ENCODE data around the gene CHMP3. TPM values are rescaled to one million over a fixed set of nuclear protein-coding genes. Genes with fewer than 3 reads are reported as not detected.

CHMP3 gene
- total RNA-seq, 2 donors from 2014 or later = 64.6 to 70.0 TPM

- DNase-seq = no peak
- H3K27ac ChIP-seq = no peak overlapping the region
- WGBS, 2 donors = 63 to 90% methylated on average over 2 of the region's 2 CpGs
- no peaks in the 10 kb centered on the region for H3K9me3 ChIP-seq
- H3K4me3 ChIP-seq = no peak overlapping the region
- H3K27me3 ChIP-seq = no peaks in the 10 kb centered on the region
- ATAC-seq = no peak
- intact Hi-C loops (cut with DNase I) = no loop called here
- TF ChIP-seq POLR2A (IDR thresholded peaks at IDR 0.05) = no peak
- TF ChIP-seq, protein P1, sequence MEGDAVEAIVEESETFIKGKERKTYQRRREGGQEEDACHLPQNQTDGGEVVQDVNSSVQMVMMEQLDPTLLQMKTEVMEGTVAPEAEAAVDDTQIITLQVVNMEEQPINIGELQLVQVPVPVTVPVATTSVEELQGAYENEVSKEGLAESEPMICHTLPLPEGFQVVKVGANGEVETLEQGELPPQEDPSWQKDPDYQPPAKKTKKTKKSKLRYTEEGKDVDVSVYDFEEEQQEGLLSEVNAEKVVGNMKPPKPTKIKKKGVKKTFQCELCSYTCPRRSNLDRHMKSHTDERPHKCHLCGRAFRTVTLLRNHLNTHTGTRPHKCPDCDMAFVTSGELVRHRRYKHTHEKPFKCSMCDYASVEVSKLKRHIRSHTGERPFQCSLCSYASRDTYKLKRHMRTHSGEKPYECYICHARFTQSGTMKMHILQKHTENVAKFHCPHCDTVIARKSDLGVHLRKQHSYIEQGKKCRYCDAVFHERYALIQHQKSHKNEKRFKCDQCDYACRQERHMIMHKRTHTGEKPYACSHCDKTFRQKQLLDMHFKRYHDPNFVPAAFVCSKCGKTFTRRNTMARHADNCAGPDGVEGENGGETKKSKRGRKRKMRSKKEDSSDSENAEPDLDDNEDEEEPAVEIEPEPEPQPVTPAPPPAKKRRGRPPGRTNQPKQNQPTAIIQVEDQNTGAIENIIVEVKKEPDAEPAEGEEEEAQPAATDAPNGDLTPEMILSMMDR (IDR thresholded peaks at IDR 0.05) = no peak
- H3K36me3 ChIP-seq (replicated peaks in 1 of 2; ENCODE audit: insufficient read depth in 1 of 2, low read depth in 2 of 2) = no peaks in the 10 kb centered on the region
- H3K4me1 ChIP-seq = no peaks in the 10 kb centered on the region
Observed at GRCh38 chr2:86584151-86584913, 21.1 kb upstream of the CHMP3 start.

DNA sequence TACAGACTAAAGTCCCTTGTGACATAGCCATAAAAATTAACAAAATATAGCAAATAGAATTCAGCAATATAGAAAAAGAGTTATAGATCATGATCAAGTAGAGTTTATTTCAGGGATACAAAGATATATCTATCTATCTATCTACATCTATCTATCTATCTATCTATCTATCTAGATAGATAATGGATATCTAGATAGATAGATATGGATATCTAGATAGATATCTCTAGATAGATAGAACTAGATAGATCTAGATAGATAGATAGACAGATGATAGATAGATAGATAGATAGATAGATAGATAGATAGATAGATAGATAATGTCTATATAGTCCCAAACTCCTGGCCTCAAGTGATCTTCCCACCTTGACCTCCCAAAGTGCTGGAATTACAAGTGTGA, 17.3 kb upstream of the CHMP3 start:
- ATAC-seq (no peak), DNase-seq (no peak)
- Histone ChIP-seq H3K27ac (no peak overlapping the region), H3K9me3 (no peaks in the 10 kb centered on the region), H3K4me3 (no peak overlapping the region), H3K4me1 (no peaks in the 10 kb centered on the region), H3K27me3 (no peaks in the 10 kb centered on the region), H3K36me3 (replicated peaks in 1 of 2; ENCODE audit: insufficient read depth in 1 of 2, low read depth in 2 of 2) (no peaks in the 10 kb centered on the region)
- intact Hi-C loops (cut with DNase I) = no loop called here
- TF ChIP-seq, protein P1 (IDR thresholded peaks at IDR 0.05) = no peak
- TF ChIP-seq POLR2A (IDR thresholded peaks at IDR 0.05) = no peak

DNA sequence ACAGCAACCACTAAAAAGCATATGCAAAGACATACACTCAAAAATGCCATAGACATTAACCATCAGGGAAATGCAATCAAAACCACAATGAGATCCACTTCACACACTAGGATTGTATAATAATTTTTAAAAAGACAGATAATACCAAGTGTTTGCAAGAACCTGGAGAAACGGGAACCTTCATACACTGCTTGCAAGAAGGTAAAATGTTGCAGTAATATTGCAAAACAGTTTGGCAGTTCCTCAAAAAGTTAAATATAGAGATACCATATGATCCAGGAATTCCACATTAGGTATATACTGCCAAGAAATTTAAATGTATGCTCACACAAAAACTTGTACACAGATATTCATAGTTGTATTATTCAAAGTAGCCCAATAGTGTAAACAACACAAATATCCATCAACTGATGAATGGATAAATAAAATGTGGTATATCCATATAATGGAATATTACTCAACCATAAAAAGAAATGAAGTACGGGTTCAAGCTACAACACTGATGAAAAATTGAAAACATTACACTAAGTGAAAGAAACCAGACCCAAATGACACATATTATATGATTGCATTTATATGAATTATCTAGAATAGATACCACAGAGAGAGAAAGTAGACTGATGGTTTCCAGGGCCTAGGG, 14.7 kb upstream of the CHMP3 start:
- no peak for TF ChIP-seq POLR2A (IDR thresholded peaks at IDR 0.05)
- TF ChIP-seq, protein P1 (IDR thresholded peaks at IDR 0.05) = no peak
- DNase-seq = no peak
- Histone ChIP-seq H3K27me3 (no peaks in the 10 kb centered on the region), H3K9me3 (no peaks in the 10 kb centered on the region), H3K4me1 (no peaks in the 10 kb centered on the region), H3K36me3 (replicated peaks in 1 of 2; ENCODE audit: insufficient read depth in 1 of 2, low read depth in 2 of 2) (no peaks in the 10 kb centered on the region), H3K4me3 (no peak overlapping the region), H3K27ac (no peak overlapping the region)
- WGBS, 2 donors = 88 to 94% methylated on average over 2 of the region's 2 CpGs
- ATAC-seq = no peak
- intact Hi-C loops (cut with DNase I) = no loop called here

- Histone ChIP-seq H3K4me3 (no peak overlapping the region), H3K36me3 (replicated peaks in 1 of 2; ENCODE audit: insufficient read depth in 1 of 2, low read depth in 2 of 2) (no peaks in the 10 kb centered on the region), H3K27ac (no peak overlapping the region), H3K9me3 (no peaks in the 10 kb centered on the region), H3K4me1 (peaks cover 18% of the 10 kb centered on the region), H3K27me3 (no peaks in the 10 kb centered on the region)
- WGBS, 2 donors = 88 to 89% methylated on average over 3 of the region's 3 CpGs
- DNase-seq = no peak
- no peak for ATAC-seq
- no peak for TF ChIP-seq POLR2A (IDR thresholded peaks at IDR 0.05)
- TF ChIP-seq, protein P1 (IDR thresholded peaks at IDR 0.05) = no peak
- intact Hi-C loops (cut with DNase I) = no loop called here
Observed at GRCh38 chr2:86570059-86570458, 6.8 kb upstream of the CHMP3 start.

DNA sequence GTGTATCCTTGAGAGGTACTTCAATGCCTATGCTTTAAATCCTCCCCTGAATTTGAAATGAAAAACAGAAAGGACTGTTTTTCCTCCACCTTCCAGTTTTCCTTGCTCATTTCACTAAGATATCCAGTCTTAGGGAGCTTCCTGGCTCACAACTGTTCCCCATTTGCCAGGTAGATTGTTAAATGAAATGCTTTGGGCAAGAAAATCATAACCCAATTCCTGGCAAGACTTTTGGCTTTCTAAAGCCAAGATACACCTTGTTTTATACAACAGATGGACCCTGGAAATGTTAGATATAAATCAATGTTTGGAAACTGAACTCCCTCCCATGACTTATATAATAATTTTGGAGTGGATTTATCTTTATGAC, 3.6 kb upstream of the CHMP3 start:
- intact Hi-C loops (cut with DNase I) = no loop called here
- Histone ChIP-seq H3K9me3 (no peaks in the 10 kb centered on the region), H3K27ac (peak overlapping the region; percentile 64 to 75 (median 68)), H3K4me3 (no peak overlapping the region), H3K4me1 (peaks cover 29% of the 10 kb centered on the region), H3K27me3 (no peaks in the 10 kb centered on the region), H3K36me3 (replicated peaks in 1 of 2; ENCODE audit: insufficient read depth in 1 of 2, low read depth in 2 of 2) (no peaks in the 10 kb centered on the region)
- DNase-seq (no peak), ATAC-seq (no peak)
- TF ChIP-seq POLR2A (IDR thresholded peaks at IDR 0.05) = no peak
- TF ChIP-seq, protein P1 (IDR thresholded peaks at IDR 0.05) = no peak

Measured in body of pancreas (tissue), 4 donors.